ENCODE data around the gene MAMDC2.
A peak's percentile ranks its signal among the peaks of the same experiment; 100 is the strongest.

MAMDC2 gene

GRCh38 chr9:70111641-70112236 is 68.1 kb downstream of the MAMDC2 start:
- ChIA-PET POLR2A (interaction anchor here (0.6 kb wide), 1 partner anchor 146 kb away, joined by 3 read pairs; no protein-coding TSS in a partner anchor), CTCF (interaction anchor here (0.7 to 15.4 kb wide), 48 partner anchors 11 to 690 kb away, joined by 3 to 385 read pairs (median 8); partner anchors contain the start of genes APBA1 and MAMDC2)
- DNase-seq (ENCODE audit: low read depth, low spot score): no peak
- TF ChIP-seq, protein P1, sequence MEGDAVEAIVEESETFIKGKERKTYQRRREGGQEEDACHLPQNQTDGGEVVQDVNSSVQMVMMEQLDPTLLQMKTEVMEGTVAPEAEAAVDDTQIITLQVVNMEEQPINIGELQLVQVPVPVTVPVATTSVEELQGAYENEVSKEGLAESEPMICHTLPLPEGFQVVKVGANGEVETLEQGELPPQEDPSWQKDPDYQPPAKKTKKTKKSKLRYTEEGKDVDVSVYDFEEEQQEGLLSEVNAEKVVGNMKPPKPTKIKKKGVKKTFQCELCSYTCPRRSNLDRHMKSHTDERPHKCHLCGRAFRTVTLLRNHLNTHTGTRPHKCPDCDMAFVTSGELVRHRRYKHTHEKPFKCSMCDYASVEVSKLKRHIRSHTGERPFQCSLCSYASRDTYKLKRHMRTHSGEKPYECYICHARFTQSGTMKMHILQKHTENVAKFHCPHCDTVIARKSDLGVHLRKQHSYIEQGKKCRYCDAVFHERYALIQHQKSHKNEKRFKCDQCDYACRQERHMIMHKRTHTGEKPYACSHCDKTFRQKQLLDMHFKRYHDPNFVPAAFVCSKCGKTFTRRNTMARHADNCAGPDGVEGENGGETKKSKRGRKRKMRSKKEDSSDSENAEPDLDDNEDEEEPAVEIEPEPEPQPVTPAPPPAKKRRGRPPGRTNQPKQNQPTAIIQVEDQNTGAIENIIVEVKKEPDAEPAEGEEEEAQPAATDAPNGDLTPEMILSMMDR (IDR thresholded peaks at IDR 0.05; ENCODE audit: insufficient read depth, low read length, missing control alignments): no peak
- no peak overlapping the region for H3K4me3 ChIP-seq (ENCODE audit: low read depth, low read length)

DNA sequence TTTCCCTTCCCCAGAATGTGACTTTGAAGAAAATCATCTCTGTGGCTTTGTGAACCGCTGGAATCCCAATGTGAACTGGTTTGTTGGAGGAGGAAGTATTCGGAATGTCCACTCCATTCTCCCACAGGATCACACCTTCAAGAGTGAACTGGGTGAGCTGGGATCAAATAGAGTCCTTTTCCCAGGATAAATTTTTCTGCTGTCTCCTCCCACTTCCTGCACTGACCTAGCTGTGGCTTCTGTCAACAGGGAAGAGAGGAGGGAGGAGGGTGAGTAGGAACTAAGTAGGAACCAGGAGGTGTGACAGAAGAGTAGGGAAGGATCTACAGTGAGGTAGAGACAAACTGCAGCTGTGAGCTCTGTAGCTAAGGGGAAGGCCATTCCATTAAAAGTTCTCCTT is 69.3 kb downstream of the MAMDC2 start:
- no peak for DNase-seq (ENCODE audit: low read depth, low spot score)
- ChIA-PET POLR2A (interaction anchor here (0.7 kb wide), 1 partner anchor 137 kb away, joined by 3 read pairs; no protein-coding TSS in a partner anchor), CTCF (interaction anchor here (0.7 to 15.4 kb wide), 53 partner anchors 12 to 886 kb away, joined by 3 to 385 read pairs (median 6); partner anchors contain the start of genes APBA1 and MAMDC2)
- no peak overlapping the region for H3K4me3 ChIP-seq (ENCODE audit: low read depth, low read length)
- TF ChIP-seq, protein P1 (IDR thresholded peaks at IDR 0.05; ENCODE audit: insufficient read depth, low read length, missing control alignments): no peak

- TF ChIP-seq, protein P1 (IDR thresholded peaks at IDR 0.05; ENCODE audit: insufficient read depth, low read length, missing control alignments): peak; percentile 89
- no peak for DNase-seq (ENCODE audit: low read depth, low spot score)
- ChIA-PET CTCF (interaction anchor here (0.7 to 15.4 kb wide), 55 partner anchors 11 to 886 kb away, joined by 3 to 385 read pairs (median 6); partner anchors contain the start of gene APBA1), POLR2A (interaction anchor here (0.7 kb wide), 1 partner anchor 138 kb away, joined by 3 read pairs; no protein-coding TSS in a partner anchor)
- H3K4me3 ChIP-seq (ENCODE audit: low read depth, low read length): no peak overlapping the region
Measured at GRCh38 chr9:70113403-70114022, 69.9 kb downstream of the MAMDC2 start.

GRCh38 chr9:70114898-70115297 is 71.2 kb downstream of the MAMDC2 start:
- TF ChIP-seq, protein P1 (IDR thresholded peaks at IDR 0.05; ENCODE audit: insufficient read depth, low read length, missing control alignments): no peak
- no peak overlapping the region for H3K4me3 ChIP-seq (ENCODE audit: low read depth, low read length)
- ChIA-PET POLR2A (no interaction called here), CTCF (interaction anchor here (1.3 to 15.4 kb wide), 19 partner anchors 10 to 488 kb away, joined by 4 to 385 read pairs (median 21); no protein-coding TSS in a partner anchor)
- DNase-seq (ENCODE audit: low read depth, low spot score): no peak

- CTCF ChIA-PET: interaction anchor here (0.6 to 15.4 kb wide), 8 partner anchors 6 to 485 kb away, joined by 3 to 385 read pairs (median 4); no protein-coding TSS in a partner anchor
- DNase-seq (ENCODE audit: low read depth, low spot score): peak; percentile 79
- TF ChIP-seq, protein P1 (IDR thresholded peaks at IDR 0.05; ENCODE audit: insufficient read depth, low read length, missing control alignments): no peak
- no peak overlapping the region for H3K4me3 ChIP-seq (ENCODE audit: low read depth, low read length)
- POLR2A ChIA-PET: no interaction called here
Measured at GRCh38 chr9:70117835-70118319, 74.2 kb downstream of the MAMDC2 start.

DNA sequence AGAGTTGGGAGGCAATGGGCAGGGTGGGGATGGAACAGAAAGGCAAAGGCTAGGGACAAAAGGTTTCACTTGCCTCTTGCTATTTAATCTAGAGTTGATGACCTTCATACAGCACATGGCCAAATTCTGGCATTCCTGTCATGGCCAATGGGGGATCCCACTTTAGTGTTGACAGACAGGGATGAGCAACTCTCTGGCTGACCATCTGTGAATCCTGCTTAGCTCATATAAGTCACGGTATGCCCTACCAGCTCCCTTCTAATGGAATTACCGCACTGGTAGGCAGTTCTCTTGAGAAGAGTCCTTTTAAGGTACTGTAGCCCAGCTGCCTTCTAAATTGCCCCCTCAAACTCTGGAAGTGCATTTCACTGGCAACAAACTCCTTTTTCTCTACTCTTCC is 76.1 kb downstream of the MAMDC2 start:
- no peak for DNase-seq (ENCODE audit: low read depth, low spot score)
- ChIA-PET CTCF (interaction anchor here (1.3 to 15.4 kb wide), 6 partner anchors 8 to 483 kb away, joined by 3 to 385 read pairs (median 25); no protein-coding TSS in a partner anchor), POLR2A (interaction anchor here (0.7 to 2.0 kb wide), 2 partner anchors 13 to 137 kb away, joined by 5 read pairs; no protein-coding TSS in a partner anchor)
- H3K4me3 ChIP-seq (ENCODE audit: low read depth, low read length): no peak overlapping the region
- TF ChIP-seq, protein P1 (IDR thresholded peaks at IDR 0.05; ENCODE audit: insufficient read depth, low read length, missing control alignments): no peak

Measured in AG04449 (cell line).